SU-DHL-6 (cell line): ENCODE measurements around the gene SLTM.
"Not testable (repeated sequence)": the region's sequence is repeated elsewhere in the genome, so short reads cannot be mapped to it uniquely, and the experiment has no call there.

Experiments used
- EZH2phosphoT487 ChIP-seq: fragments of 200-600 bp; sonication (generic), shearing (Covaris generic); conservative IDR thresholded peaks from 2 replicates; pipeline ENCODE4 v1.6.1; 2018; ENCODE audit warnings: mild to moderate bottlenecking, antibody characterized with exemption, low read length, moderate library complexity, mixed read lengths
- TF ChIP-seq, protein P1 (sequence below): fragments of 200-600 bp; sonication (generic); IDR thresholded peaks from one replicate; pipeline ENCODE4 v1.5.1; 2017; ENCODE audit warnings: antibody characterized with exemption, mild to moderate bottlenecking, low read length, moderate library complexity; ENCODE audit not compliant: insufficient read depth, poor library complexity, severe bottlenecking

DNA sequence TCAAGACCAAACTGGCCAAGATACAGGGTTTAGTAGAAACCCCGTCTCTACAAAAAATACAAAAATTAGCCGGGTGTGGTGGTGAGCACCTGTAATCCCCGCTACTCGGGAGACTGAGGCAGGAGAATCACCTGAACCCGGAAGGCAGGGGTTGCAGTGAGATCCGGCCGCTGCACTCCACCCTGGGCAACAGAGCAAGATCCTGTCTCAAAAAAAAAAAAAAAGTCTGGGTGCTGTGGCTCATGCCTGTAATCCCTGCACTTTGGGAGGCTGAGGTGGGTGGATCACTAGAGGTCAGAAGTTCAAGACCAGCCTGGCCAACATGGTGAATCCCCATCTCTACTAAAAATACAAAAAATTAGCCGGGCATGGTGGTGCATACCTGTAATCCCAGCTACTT lies 1.5 kb upstream of the SLTM start:
- TF ChIP-seq, protein P1, sequence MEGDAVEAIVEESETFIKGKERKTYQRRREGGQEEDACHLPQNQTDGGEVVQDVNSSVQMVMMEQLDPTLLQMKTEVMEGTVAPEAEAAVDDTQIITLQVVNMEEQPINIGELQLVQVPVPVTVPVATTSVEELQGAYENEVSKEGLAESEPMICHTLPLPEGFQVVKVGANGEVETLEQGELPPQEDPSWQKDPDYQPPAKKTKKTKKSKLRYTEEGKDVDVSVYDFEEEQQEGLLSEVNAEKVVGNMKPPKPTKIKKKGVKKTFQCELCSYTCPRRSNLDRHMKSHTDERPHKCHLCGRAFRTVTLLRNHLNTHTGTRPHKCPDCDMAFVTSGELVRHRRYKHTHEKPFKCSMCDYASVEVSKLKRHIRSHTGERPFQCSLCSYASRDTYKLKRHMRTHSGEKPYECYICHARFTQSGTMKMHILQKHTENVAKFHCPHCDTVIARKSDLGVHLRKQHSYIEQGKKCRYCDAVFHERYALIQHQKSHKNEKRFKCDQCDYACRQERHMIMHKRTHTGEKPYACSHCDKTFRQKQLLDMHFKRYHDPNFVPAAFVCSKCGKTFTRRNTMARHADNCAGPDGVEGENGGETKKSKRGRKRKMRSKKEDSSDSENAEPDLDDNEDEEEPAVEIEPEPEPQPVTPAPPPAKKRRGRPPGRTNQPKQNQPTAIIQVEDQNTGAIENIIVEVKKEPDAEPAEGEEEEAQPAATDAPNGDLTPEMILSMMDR, result not testable (repeated sequence)
- TF ChIP-seq EZH2phosphoT487, result not testable (repeated sequence)
